GM21723 (cell line): ENCODE measurements around the gene EFNA2.

Source experiments
- ATAC-seq: cut with Tn5 transposase; IDR thresholded peaks from one replicate; pipeline ENCODE4 v1.9.1; 2021; ENCODE audit warnings: mild to moderate bottlenecking, moderate library complexity; ENCODE audit not compliant: unreplicated experiment

The EFNA2 gene

GRCh38 chr19:1259876-1260748 is 25.6 kb upstream of the EFNA2 start:
- peak; percentile 13 for ATAC-seq

GRCh38 chr19:1260749-1261537 is 24.7 kb upstream of the EFNA2 start:
- ATAC-seq: peak; percentile 49

- no peak for ATAC-seq
These were observed 24.2 kb upstream of the EFNA2 start for GRCh38 chr19:1261538-1261797.

- ATAC-seq: no peak
These were observed 23.7 kb upstream of the EFNA2 start for GRCh38 chr19:1261798-1262622.

- ATAC-seq: no peak
These were observed 23.0 kb upstream of the EFNA2 start for GRCh38 chr19:1262623-1263123.

- no peak for ATAC-seq
These were observed 22.5 kb upstream of the EFNA2 start for GRCh38 chr19:1263188-1263587.

- no peak for ATAC-seq
These were observed 20.7 kb upstream of the EFNA2 start for GRCh38 chr19:1264801-1265614.

GRCh38 chr19:1265615-1266128 is 20.0 kb upstream of the EFNA2 start:
- no peak for ATAC-seq

DNA sequence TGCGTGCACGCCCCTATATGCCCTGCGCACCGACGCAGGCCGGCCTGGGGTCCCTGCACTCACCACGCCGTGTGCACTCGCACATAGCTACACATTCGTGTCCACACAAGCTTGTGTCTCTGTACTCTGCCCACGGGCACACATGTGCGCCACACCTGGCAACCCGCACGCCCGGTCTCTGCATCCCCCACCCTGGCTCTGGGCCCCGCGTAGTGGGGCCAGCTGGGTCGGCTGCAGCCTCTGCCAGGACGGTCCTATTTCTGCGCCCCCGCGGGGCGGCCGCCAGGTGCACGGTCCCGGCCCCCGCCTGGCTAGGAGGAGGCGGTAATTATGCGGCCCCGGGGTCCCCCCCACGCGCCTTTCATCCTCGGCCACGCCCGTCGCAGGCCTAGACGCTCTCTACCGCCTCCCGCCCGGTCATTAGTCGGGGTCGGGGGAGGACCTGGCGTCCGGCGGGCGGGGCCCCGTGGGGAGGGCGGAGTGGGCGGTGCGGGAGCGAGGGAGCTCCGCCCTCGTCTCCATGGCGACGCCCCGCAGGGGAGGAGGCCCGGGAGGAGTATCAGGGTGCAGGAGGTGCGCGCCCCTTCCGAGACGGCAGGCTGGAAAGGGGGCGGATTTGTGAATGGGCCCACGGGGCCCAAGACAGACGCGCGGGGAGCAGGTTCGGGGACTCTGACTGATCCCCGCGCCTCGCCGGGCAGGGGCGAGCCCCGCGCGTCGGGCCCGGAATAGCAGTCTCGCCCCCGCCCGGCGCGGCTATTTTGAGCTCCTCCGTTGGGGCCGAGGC is 19.4 kb upstream of the EFNA2 start:
- ATAC-seq: peak; percentile 41

DNA sequence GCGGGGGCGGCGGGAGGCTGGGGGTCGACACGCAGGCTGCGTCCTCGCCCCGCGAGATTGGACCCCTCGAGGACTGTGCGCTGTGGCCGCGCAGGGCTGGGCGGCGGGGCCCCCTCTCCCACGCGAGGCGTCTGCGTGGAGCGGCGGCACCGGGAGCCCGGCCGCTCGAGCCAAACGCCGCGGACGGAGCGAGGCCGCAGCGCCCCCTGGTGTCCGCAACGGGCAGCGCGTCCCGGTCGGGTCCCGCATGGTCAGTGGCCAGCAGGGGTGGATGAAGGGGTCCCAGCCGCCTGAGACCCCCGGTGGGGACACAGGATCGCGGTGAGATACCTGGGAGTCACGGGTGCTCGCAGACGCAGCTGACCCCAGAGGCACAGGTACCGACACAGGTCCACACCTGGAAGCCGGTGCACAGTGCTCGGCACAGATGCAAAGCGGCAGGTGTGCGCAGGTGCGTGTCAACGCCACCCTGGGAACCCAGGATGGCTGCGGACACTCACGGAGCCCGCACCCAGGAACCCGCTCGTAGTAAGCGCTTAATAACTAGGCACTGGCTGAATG is 18.7 kb upstream of the EFNA2 start:
- peak; percentile 18 for ATAC-seq

- no peak for ATAC-seq
These were observed 18.0 kb upstream of the EFNA2 start for GRCh38 chr19:1267477-1268225.

GRCh38 chr19:1268226-1269064 is 17.2 kb upstream of the EFNA2 start:
- no peak for ATAC-seq

DNA sequence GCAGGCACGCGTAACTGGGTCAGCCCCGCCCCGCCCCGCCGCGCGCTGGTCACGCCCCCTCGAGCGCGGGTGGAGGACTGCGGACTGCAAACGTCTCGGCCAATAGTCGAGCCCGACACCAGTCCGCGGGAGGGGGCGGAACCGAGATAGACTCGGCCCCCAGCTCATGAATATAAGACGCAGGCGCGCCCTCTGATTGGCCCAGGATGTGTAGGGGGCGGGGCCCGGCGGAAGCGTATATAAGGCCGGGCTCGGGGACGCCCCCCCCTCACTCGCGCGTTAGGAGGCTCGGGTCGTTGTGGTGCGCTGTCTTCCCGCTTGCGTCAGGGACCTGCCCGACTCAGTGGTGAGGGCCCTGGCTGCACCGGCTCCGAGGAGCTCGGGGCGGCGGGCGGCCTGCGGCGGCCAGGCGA is 16.6 kb upstream of the EFNA2 start, which contains the start of gene CIRBP:
Gene CIRBP, plus strand, starts transcription at position 268 of the 413 bp plus-strand sequence. CDS start 1,602 bp downstream, outside the sequence.
- peak; percentile 45 for ATAC-seq

DNA sequence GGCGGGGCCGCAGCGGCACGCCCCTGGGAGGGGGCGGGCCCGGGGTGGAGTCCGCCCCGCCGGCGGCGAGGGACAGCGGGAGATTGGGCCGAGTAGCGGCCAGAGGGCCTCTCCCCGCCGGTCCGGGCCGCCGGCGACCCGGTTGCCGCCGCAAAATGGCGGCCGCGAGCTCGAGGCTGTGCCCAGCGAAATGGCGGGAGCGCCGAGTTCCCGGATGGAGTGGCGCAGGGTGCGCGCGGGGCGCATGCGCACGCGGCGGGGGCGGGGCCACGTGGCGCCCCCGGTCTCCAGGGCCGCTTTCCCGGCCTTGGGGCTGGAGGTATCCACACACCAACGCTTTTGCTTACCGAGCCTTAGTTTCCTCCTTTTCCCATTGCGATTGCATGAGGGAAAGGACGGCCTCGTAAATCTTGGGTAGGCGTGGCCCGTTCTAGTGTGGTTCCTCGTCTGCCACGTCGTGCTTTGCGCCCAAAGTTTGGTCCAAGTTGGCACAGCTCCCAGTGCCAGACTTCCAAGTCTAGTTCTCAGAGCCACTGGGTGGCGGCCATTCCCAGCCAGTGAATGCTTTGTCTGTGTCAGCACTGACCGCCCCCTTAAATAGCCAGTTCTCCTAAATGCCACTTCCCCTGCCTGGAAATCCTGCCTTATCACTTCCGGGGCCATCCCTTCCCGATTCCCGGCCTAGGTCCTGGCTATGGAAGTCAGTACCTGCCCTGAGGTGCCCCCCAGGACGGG is 16.0 kb upstream of the EFNA2 start:
- peak; percentile 22 for ATAC-seq

DNA sequence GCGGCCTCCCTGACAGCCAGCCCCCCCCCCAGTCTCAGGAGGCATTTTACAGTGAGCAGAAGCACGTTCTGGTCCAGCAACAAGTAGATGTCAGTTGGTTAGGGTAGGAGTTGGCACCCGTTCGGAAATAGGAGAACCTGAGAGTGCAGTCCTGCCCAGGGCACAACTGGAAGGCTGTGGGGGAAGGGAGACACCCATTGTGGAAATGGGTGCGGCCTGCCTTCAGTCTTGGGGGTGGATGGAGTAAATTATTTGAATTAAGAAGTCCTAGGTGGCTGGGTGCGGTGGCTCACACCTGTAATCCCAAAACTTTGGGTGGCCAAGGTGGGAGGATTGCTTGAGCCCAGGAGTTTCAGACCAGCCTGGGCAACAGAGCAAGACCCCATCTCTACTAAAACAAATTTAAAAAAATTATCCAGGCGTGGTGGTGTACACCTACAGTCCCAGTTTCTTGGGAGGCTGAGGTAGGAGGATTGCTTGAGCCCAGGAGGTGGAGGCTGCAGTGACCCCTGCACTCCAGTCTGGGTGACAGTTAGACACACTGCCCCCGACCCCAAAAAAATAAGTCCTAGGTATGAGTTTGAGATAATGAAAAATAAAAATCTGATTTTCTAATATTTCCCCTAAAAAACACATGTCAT is 15.3 kb upstream of the EFNA2 start:
- ATAC-seq: no peak

DNA sequence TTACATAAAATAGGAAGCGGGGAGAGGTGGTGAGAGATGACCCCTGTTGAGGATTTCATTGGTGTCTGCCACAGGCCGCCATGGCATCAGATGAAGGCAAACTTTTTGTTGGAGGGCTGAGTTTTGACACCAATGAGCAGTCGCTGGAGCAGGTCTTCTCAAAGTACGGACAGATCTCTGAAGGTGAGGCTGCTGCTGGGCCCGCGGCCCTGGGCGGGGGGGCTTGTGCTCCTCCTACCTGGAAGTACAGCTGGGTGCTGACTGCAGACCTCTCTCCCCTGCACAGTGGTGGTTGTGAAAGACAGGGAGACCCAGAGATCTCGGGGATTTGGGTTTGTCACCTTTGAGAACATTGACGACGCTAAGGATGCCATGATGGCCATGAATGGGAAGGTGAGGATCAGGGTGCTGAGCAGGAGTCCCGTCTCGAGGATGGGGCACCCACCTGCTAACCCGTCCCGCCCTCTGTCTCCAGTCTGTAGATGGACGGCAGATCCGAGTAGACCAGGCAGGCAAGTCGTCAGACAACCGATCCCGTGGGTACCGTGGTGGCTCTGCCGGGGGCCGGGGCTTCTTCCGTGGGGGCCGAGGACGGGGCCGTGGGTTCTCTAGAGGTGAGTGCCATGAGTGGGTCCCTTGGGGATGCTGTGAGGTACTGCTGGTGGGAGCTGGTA is 14.7 kb upstream of the EFNA2 start:
- no peak for ATAC-seq
